A549 (cell line): ENCODE measurements around the gene GTF3C5.

Experiments
- CEBPB ChIP-seq, 2 experiments: fragments of >200 bp in 1 of 2; sonication (Bioruptor Twin) in 1 of 2; formaldehyde crosslinking in 1 of 2; IDR thresholded peaks; 2 replicates each; pipeline ENCODE4 v1.6.1; 2012 to 2016
- CTCF ChIP-seq: fragments of >200 bp; sonication (Bioruptor Twin); formaldehyde crosslinking; IDR thresholded peaks from 3 replicates; pipeline ENCODE4 v1.5.1; 2016
- ELK1 ChIP-seq: fragments of 150-350 bp; IDR thresholded peaks from 2 replicates; pipeline ENCODE4 v1.6.1; 2014; ENCODE audit warnings: low read depth, mild to moderate bottlenecking, low read length
- HOXA7 ChIP-seq: fragments of 250-450 bp; sonication (Bioruptor Pico); IDR thresholded peaks from 2 replicates; pipeline ENCODE4 v1.5.0; 2020; ENCODE audit warnings: mild to moderate bottlenecking, moderate library complexity
- PBX3 ChIP-seq: IDR thresholded peaks from 2 replicates; pipeline ENCODE4 v1.6.1; 2012
- POLR2A ChIP-seq: IDR thresholded peaks from 2 replicates; pipeline ENCODE4 v1.6.1; 2012; ENCODE audit warnings: mild to moderate bottlenecking, low read length
- RAD21 ChIP-seq, 2 experiments: fragments of >200 bp in 1 of 2; sonication (Bioruptor Twin) in 1 of 2; formaldehyde crosslinking in 1 of 2; IDR thresholded peaks in 1 of 2; conservative IDR thresholded peaks in 1 of 2; 2 replicates in 1 of 2; 3 replicates in 1 of 2; pipeline ENCODE4 v1.6.1; 2012 to 2018; ENCODE audit warnings: inconsistent platforms in 1 of 2
- RCOR1 ChIP-seq: fragments of 150-350 bp; IDR thresholded peaks from 2 replicates; pipeline ENCODE4 v1.6.1; 2014; ENCODE audit warnings: antibody characterized with exemption, low read length, low read depth
- USF2 ChIP-seq: fragments of 450-650 bp; IDR thresholded peaks from 2 replicates; pipeline ENCODE4 v1.6.1; 2014; ENCODE audit warnings: antibody characterized with exemption
- ZNF302 ChIP-seq: fragments of 250-450 bp; sonication (Bioruptor Pico); IDR thresholded peaks from 2 replicates; pipeline ENCODE4 v1.9.0; 2021; ENCODE audit warnings: inconsistent platforms, mild to moderate bottlenecking, moderate library complexity

GRCh38 chr9:133088756-133089155, 58.0 kb downstream of the GTF3C5 start:
- TF ChIP-seq RAD21 (conservative IDR thresholded peaks at IDR 0.05 in 1 of 2, IDR thresholded peaks at IDR 0.05 in 1 of 2) (no peak), PBX3 (no peak), CTCF (no peak), POLR2A (no peak), ZNF302 (CRISPR knock-in tag) (no peak), ELK1 (no peak), RCOR1 (no peak), USF2 (no peak), CEBPB (IDR thresholded peaks at IDR 0.05) (no peak), HOXA7 (CRISPR knock-in tag) (no peak)
